ENCODE measurements around the gene GGA1.

Gene GGA1, protein sequence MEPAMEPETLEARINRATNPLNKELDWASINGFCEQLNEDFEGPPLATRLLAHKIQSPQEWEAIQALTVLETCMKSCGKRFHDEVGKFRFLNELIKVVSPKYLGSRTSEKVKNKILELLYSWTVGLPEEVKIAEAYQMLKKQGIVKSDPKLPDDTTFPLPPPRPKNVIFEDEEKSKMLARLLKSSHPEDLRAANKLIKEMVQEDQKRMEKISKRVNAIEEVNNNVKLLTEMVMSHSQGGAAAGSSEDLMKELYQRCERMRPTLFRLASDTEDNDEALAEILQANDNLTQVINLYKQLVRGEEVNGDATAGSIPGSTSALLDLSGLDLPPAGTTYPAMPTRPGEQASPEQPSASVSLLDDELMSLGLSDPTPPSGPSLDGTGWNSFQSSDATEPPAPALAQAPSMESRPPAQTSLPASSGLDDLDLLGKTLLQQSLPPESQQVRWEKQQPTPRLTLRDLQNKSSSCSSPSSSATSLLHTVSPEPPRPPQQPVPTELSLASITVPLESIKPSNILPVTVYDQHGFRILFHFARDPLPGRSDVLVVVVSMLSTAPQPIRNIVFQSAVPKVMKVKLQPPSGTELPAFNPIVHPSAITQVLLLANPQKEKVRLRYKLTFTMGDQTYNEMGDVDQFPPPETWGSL

DNA sequence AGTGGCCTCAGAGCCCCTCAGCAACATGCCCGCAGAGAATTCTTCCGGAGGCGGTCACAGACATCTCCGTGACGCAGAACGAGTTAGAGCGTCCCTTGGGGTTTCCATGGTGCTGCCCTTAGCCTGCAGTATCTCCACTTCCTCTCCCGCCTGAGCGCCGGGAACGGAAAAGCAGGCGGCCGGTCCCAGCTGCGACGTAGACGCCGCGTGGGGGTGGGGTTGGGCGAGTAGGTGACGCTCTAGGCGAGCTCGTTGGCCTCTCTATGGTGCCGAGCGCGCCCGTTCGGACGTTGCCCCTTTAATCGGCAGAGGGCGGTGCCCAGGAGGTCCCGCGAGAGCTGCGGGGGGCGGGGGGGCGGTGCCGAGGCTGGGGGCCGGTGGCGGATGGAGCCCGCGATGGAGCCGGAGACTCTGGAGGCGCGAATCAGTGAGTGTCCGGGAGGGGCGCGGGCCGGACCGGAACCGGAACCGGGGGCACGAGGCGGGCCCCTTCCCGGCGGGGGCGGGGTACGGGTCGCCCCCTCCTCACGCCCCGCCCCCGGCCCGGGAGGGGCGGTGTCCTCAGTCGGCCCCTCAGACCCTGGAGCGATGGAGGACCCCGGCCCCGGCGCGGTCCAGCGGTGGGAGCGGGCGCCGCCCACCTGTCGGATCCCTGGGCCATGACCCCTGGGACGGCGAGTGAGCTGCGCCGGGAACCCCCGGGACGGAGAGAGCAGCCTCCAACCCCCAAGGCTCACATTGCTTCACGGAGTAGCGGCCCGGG lies at the start of gene GGA1:
Gene GGA1, plus strand, starts transcription at position 358 of the 763 bp plus-strand sequence. Its CDS starts 27 bp downstream, at position 385.
- Histone ChIP-seq H3K27ac (ENCODE audit: low read depth, low read length, poor library complexity, severe bottlenecking) (peak within 1 kb of the TSS; percentile 92), H3K4me1 (ENCODE audit: insufficient read depth, low read length, severe bottlenecking) (peaks cover 31% of the 10 kb centered on the region), H3K4me2 (ENCODE audit: low read length) (peak within 1 kb of the TSS; percentile 90), H3K9me3 (ENCODE audit: low read length) (no peaks in the 10 kb centered on the region), H4K20me1 (ENCODE audit: insufficient read depth, low read length) (no peaks in the 10 kb centered on the region), H3K79me2 (ENCODE audit: insufficient read depth, low read length) (peaks cover 15% of the 10 kb centered on the region), H3K9me2 (ENCODE audit: low read depth, low read length) (no peaks in the 10 kb centered on the region), H3K9ac (ENCODE audit: low read length) (peak within 1 kb of the TSS; percentile 100), H3K36me3 (ENCODE audit: insufficient read depth, low read length) (peaks cover 12% of the 10 kb centered on the region; the same call in 1 of the 2 replicates), H3K27me3 (ENCODE audit: insufficient read depth, low read length) (no peaks in the 10 kb centered on the region), H3K4me3 (ENCODE audit: low read depth, low read length, poor library complexity, severe bottlenecking) (peak within 1 kb of the TSS; percentile 93), H2AFZ (ENCODE audit: low read length) (peak within 1 kb of the TSS; percentile 50), H3F3A (ENCODE audit: insufficient read depth, low read length) (no peaks in the 10 kb centered on the region)
- TF ChIP-seq, protein P1, sequence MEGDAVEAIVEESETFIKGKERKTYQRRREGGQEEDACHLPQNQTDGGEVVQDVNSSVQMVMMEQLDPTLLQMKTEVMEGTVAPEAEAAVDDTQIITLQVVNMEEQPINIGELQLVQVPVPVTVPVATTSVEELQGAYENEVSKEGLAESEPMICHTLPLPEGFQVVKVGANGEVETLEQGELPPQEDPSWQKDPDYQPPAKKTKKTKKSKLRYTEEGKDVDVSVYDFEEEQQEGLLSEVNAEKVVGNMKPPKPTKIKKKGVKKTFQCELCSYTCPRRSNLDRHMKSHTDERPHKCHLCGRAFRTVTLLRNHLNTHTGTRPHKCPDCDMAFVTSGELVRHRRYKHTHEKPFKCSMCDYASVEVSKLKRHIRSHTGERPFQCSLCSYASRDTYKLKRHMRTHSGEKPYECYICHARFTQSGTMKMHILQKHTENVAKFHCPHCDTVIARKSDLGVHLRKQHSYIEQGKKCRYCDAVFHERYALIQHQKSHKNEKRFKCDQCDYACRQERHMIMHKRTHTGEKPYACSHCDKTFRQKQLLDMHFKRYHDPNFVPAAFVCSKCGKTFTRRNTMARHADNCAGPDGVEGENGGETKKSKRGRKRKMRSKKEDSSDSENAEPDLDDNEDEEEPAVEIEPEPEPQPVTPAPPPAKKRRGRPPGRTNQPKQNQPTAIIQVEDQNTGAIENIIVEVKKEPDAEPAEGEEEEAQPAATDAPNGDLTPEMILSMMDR (IDR thresholded peaks at IDR 0.05; ENCODE audit: low read length), result no peak
- TF ChIP-seq EZH2 (IDR thresholded peaks at IDR 0.05; ENCODE audit: borderline replicate concordance, low read length), result no peak

DNA sequence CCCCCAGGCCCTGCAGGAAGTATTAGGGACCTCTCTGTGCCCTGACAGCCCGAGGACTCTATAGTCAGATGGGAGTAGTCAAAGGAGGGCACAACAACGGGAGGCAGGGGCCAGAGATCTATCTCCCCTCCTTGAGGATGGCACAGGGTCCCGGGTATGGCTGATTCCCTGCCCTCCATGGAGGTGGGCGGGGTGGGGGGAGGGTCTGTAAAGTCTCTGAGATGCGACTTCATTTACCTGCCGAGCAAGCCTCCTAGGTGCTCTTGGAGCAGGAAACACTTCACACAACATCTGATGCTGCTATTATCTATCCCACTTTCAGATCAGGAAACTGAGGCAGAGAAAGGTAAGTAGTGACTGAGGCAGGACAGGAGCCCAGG lies 49.1 kb upstream of the GGA1 start:
- Histone ChIP-seq H4K20me1 (ENCODE audit: insufficient read depth, low read length) (no peaks in the 10 kb centered on the region), H3K4me1 (ENCODE audit: insufficient read depth, low read length, severe bottlenecking) (no peaks in the 10 kb centered on the region), H3K79me2 (ENCODE audit: insufficient read depth, low read length) (no peaks in the 10 kb centered on the region), H3K9me2 (ENCODE audit: low read depth, low read length) (no peaks in the 10 kb centered on the region), H3K9me3 (ENCODE audit: low read length) (no peaks in the 10 kb centered on the region), H3K27me3 (ENCODE audit: insufficient read depth, low read length) (peaks cover 24% of the 10 kb centered on the region), H3K36me3 (ENCODE audit: insufficient read depth, low read length) (no peaks in the 10 kb centered on the region), H3F3A (ENCODE audit: insufficient read depth, low read length) (no peaks in the 10 kb centered on the region), H3K9ac (ENCODE audit: low read length) (no peak overlapping the region), H2AFZ (ENCODE audit: low read length) (no peak overlapping the region), H3K4me2 (ENCODE audit: low read length) (no peak overlapping the region), H3K27ac (ENCODE audit: low read depth, low read length, poor library complexity, severe bottlenecking) (no peak overlapping the region), H3K4me3 (ENCODE audit: low read depth, low read length, poor library complexity, severe bottlenecking) (no peak overlapping the region)
- TF ChIP-seq, protein P1 (IDR thresholded peaks at IDR 0.05; ENCODE audit: low read length), result no peak
- no peak for TF ChIP-seq EZH2 (IDR thresholded peaks at IDR 0.05; ENCODE audit: borderline replicate concordance, low read length)

DNA sequence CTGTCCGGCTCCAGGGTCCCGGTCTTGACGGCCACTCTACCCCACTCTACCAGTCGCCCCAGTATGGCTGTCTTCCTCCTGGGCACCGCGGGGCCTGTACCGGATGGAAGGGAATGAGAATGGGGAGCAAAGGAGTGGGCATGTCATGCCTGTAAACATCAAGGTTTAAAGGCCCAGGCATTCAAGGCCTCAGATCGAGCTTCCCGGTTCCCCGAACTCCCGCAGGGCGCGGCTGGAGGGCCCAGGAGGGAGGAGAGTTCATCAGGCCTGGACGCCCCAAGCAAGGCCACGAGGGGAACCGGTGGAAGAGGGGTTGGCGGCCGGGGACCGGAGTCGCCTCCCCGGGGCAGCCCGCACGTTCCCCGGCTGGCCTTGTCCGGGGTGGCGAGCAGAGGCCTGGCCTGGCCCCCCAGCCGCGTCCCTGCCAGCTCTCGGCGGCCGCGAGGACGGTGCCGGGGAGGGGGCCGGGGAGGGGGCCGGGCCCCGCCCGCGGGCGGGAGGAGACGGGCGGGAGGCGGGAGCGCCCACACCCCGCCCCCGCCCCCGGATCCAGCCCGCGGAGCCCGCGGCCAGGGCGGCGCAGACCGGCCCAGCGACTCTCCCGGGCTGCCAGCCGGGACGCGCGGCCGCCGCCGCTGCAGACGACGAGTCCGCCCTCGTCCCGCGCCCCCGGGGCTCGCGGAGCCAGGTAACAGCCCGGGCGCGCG lies 48.6 kb upstream of the GGA1 start, which contains the start of gene CDC42EP1:
Gene CDC42EP1, plus strand, starts transcription at position 580 of the 707 bp plus-strand sequence. CDS start 5,870 bp downstream, outside the sequence.
- no peak within 1 kb of the TSS for H3K4me2 ChIP-seq (ENCODE audit: low read length)
- no peak within 1 kb of the TSS for H3K4me3 ChIP-seq (ENCODE audit: low read depth, low read length, poor library complexity, severe bottlenecking)
- no peaks in the 10 kb centered on the region for H3K36me3 ChIP-seq (ENCODE audit: insufficient read depth, low read length)
- H4K20me1 ChIP-seq (ENCODE audit: insufficient read depth, low read length), result no peaks in the 10 kb centered on the region
- peaks cover 25% of the 10 kb centered on the region for H3K27me3 ChIP-seq (ENCODE audit: insufficient read depth, low read length)
- H3K9me3 ChIP-seq (ENCODE audit: low read length), result no peaks in the 10 kb centered on the region
- H3K79me2 ChIP-seq (ENCODE audit: insufficient read depth, low read length), result no peaks in the 10 kb centered on the region
- TF ChIP-seq, protein P1 (IDR thresholded peaks at IDR 0.05; ENCODE audit: low read length), result no peak
- H3K9me2 ChIP-seq (ENCODE audit: low read depth, low read length), result no peaks in the 10 kb centered on the region
- no peak within 1 kb of the TSS for H3K9ac ChIP-seq (ENCODE audit: low read length)
- H3K27ac ChIP-seq (ENCODE audit: low read depth, low read length, poor library complexity, severe bottlenecking), result no peak within 1 kb of the TSS
- no peak within 1 kb of the TSS for H2AFZ ChIP-seq (ENCODE audit: low read length)
- H3F3A ChIP-seq (ENCODE audit: insufficient read depth, low read length), result no peaks in the 10 kb centered on the region
- H3K4me1 ChIP-seq (ENCODE audit: insufficient read depth, low read length, severe bottlenecking), result no peaks in the 10 kb centered on the region

Data from OCI-LY1 (cell line).